A673 (cell line): ENCODE data around the gene NTN1. TPM values are rescaled to one million over a fixed set of nuclear protein-coding genes. Genes with fewer than 3 reads are reported as not detected.

Experiments used
- BruUV-seq: library from RNA; stranded (reverse); fragments of 400-500 nt; replicated peaks from 2 replicates; lab custom pipeline; 2021; lab: Mats Ljungman, UMichigan
- CTCF ChIA-PET: fragments of 300-600 bp; sonication (Branson Sonifier 250); formaldehyde crosslinking; loops from one replicate; lab custom pipeline; 2022; ENCODE audit warnings: antibody characterized with exemption; lab: Charles Lee
- POLR2A ChIA-PET: fragments of 300-600 bp; sonication (Branson Sonifier 250); formaldehyde crosslinking; loops from one replicate; lab custom pipeline; 2022; ENCODE audit warnings: antibody characterized with exemption; ENCODE audit not compliant: low non-redundant PET; lab: Charles Lee
- DNase-seq: peaks from one replicate; pipeline ENCODE4 v3.0.0-alpha.2; 2015; ENCODE audit warnings: low spot score
- H3K27ac ChIP-seq: fragments of 200-600 bp; sonication (generic); 2 replicates; pipeline ENCODE4 v1.5.1; 2016; ENCODE audit warnings: mixed run types, low read depth, mild to moderate bottlenecking, mixed read lengths, antibody characterized with exemption, low read length; ENCODE audit not compliant: poor library complexity, severe bottlenecking
- H3K27me3 ChIP-seq: fragments of 200-600 bp; sonication (generic); replicated peaks from 2 replicates; pipeline ENCODE4 v1.6.1; 2017; ENCODE audit warnings: mixed run types, low read depth, mild to moderate bottlenecking, mixed read lengths, antibody characterized with exemption, low read length; ENCODE audit not compliant: insufficient read depth, poor library complexity
- H3K36me3 ChIP-seq: fragments of 200-600 bp; sonication (generic); 2 replicates; pipeline ENCODE4 v1.6.1; 2016; ENCODE audit warnings: mixed run types, mild to moderate bottlenecking, mixed read lengths, antibody characterized with exemption, low read length; ENCODE audit not compliant: insufficient read depth, poor library complexity, severe bottlenecking
- H3K4me1 ChIP-seq: fragments of 200-600 bp; sonication (generic); 2 replicates; pipeline ENCODE4 v1.6.1; 2017; ENCODE audit warnings: mixed run types, mild to moderate bottlenecking, mixed read lengths, antibody characterized with exemption, low read length; ENCODE audit not compliant: insufficient read depth, poor library complexity, severe bottlenecking
- H3K4me3 ChIP-seq: fragments of 200-600 bp; sonication (generic); 2 replicates; pipeline ENCODE4 v1.5.1; 2016; ENCODE audit warnings: low read depth, mixed run types, mild to moderate bottlenecking, mixed read lengths, low read length; ENCODE audit not compliant: poor library complexity, severe bottlenecking
- H3K9me3 ChIP-seq: fragments of 200-600 bp; sonication (generic); 2 replicates; pipeline ENCODE4 v1.6.1; 2016; ENCODE audit warnings: mixed run types, low read depth, mild to moderate bottlenecking, mixed read lengths, antibody characterized with exemption, low read length; ENCODE audit not compliant: poor library complexity, severe bottlenecking
- EZH2 ChIP-seq: fragments of 200-600 bp; sonication (generic); IDR thresholded peaks from 2 replicates; pipeline ENCODE4 v1.6.1; 2017; ENCODE audit warnings: borderline replicate concordance, low read depth, mild to moderate bottlenecking, mixed read lengths, antibody characterized with exemption, low read length; ENCODE audit not compliant: poor library complexity, severe bottlenecking
- intact Hi-C: fragments of 100-400 bp; cut with micrococcal nuclease; formaldehyde crosslinking; loops from one replicate; pipeline ENCODE4 v1.10.0; 2022; ENCODE audit not compliant: unreplicated experiment
- total RNA-seq: library from RNA; stranded (reverse); gene quantifications from 2 replicates; pipeline ENCODE4 v1.2.3, GENCODE V29; 2021
- TF ChIP-seq, protein P1 (sequence below): fragments of 300-800, 200-600 bp; sonication (generic); conservative IDR thresholded peaks from 2 replicates; pipeline ENCODE4 v1.5.1; 2017; ENCODE audit warnings: low read depth, mild to moderate bottlenecking, antibody characterized with exemption, low read length, moderate library complexity, mixed read lengths

NTN1 gene
- total RNA-seq, 1 experiment from 2014 or later, result 4.3 TPM

DNA sequence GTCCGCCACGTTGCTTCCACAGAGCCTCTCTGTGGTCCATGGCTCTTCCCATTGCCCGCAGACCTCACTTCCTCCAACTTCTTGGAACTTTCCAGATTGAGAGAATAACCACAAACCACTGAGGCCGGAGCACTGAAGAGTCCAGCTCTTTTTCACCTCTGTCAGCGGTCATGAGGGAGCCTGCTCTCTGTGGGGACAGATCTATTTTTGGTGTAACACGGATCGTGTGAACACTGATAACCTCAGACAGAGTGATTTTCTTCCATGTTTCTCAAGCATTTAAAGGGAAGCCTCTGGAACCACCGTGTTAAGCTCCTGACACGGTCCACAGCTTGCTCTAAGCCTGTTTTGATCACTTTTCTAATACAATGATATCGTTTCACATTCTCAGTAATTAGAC, 49.7 kb downstream of the NTN1 start:
- Histone ChIP-seq H3K36me3 (no peaks in the 10 kb centered on the region), H3K27ac (no peak overlapping the region), H3K4me1 (no peaks in the 10 kb centered on the region), H3K9me3 (no peaks in the 10 kb centered on the region), H3K27me3 (no peaks in the 10 kb centered on the region), H3K4me3 (no peak overlapping the region)
- CTCF ChIA-PET, result no interaction called here
- DNase-seq, result no peak
- POLR2A ChIA-PET, result no interaction called here
- intact Hi-C loops, result no loop called here
- no TSS peak for BruUV-seq
- TF ChIP-seq EZH2, result no peak
- TF ChIP-seq, protein P1, sequence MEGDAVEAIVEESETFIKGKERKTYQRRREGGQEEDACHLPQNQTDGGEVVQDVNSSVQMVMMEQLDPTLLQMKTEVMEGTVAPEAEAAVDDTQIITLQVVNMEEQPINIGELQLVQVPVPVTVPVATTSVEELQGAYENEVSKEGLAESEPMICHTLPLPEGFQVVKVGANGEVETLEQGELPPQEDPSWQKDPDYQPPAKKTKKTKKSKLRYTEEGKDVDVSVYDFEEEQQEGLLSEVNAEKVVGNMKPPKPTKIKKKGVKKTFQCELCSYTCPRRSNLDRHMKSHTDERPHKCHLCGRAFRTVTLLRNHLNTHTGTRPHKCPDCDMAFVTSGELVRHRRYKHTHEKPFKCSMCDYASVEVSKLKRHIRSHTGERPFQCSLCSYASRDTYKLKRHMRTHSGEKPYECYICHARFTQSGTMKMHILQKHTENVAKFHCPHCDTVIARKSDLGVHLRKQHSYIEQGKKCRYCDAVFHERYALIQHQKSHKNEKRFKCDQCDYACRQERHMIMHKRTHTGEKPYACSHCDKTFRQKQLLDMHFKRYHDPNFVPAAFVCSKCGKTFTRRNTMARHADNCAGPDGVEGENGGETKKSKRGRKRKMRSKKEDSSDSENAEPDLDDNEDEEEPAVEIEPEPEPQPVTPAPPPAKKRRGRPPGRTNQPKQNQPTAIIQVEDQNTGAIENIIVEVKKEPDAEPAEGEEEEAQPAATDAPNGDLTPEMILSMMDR, result no peak

DNA sequence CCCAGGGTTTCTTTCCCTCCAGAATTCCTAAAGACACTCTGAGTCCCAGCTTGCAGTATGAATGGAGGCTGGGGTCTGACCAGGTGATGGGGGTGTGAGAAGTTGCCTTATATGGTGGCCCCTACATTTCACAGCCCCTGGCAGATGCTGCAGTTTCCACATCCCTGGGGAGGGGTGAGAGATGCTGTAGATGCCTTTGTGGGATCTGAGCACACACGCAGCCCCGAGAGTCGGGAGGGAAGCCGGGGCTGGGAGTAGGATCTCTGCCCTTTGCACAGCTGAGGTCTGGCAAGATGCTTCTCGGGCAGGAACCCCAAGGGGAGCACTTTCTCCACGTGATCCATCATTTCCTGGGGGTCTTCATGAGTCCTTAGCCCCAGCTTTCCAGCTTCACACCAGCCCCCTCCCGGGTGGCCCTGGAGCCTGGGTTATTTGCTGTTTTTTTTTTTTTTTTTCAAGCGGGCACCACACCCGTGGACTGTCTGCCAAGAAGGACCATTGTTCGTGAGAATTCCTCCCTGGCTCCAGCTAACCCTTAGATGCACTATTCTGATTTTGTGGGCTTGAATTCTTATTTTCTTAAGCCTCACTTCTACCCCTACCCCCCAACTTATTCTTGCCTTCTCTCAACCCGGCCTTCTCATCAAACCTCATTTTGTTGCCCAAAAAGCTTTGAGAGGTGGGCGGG, 50.6 kb downstream of the NTN1 start:
- Histone ChIP-seq H3K4me1 (no peaks in the 10 kb centered on the region), H3K4me3 (no peak overlapping the region), H3K9me3 (no peaks in the 10 kb centered on the region), H3K36me3 (no peaks in the 10 kb centered on the region), H3K27me3 (no peaks in the 10 kb centered on the region), H3K27ac (no peak overlapping the region)
- ChIA-PET POLR2A (no interaction called here), CTCF (no interaction called here)
- intact Hi-C loops, result no loop called here
- TF ChIP-seq, protein P1, result no peak
- TF ChIP-seq EZH2, result no peak
- no TSS peak for BruUV-seq
- no peak for DNase-seq

DNA sequence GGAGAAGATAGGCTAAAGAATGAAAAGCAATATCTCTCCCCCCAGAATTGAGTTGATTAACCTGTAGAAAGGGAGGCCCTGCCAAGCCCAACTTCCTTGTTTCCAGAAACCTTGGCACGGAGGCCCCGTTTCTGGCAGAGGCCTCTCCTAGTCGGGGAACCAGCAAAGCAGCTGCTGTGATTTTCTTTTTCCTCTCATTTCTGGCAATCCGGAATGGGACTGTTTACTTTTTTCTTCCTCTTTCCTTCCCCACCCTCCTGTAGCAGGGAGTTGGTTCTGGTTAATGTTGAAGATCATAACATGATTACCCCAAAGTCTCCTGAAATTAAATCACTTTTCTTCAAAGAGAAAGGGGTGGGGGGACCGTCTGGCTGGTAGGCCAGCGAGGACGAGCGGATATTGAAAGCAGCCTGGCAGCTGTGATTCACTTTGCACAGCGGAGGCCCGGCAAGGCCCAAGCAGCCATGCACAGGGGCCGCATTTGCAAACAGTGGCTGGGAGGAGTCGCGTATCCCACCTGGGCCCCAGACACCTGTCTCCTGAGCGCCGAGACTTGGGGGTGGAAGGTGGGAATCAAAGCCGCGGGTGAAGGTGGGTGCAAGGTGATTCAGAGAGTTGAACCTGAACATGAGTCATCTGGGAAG, 51.5 kb downstream of the NTN1 start:
- Histone ChIP-seq H3K9me3 (no peaks in the 10 kb centered on the region), H3K4me3 (no peak overlapping the region), H3K27ac (no peak overlapping the region), H3K36me3 (no peaks in the 10 kb centered on the region), H3K4me1 (no peaks in the 10 kb centered on the region), H3K27me3 (no peaks in the 10 kb centered on the region)
- DNase-seq, result no peak
- no peak for TF ChIP-seq EZH2
- TF ChIP-seq, protein P1, result no peak
- BruUV-seq, result no TSS peak
- POLR2A ChIA-PET, result no interaction called here
- intact Hi-C loops, result no loop called here
- CTCF ChIA-PET, result no interaction called here
